Breast epithelium (tissue), 3 donors: ENCODE measurements around the gene BCL2A1.

ENCODE experiments used
- CTCF ChIP-seq, 3 donors: fragments of 450-650 bp; IDR thresholded peaks; one replicate each; pipeline ENCODE4 v1.5.1; 2016 to 2017; ENCODE audit warnings: antibody characterized with exemption in 3 of 3, mild to moderate bottlenecking in 3 of 3, moderate library complexity in 3 of 3
- POLR2A ChIP-seq: fragments of 450-650 bp; IDR thresholded peaks from one replicate; pipeline ENCODE4 v1.6.1; 2016; ENCODE audit warnings: antibody characterized with exemption, mild to moderate bottlenecking, moderate library complexity

GRCh38 chr15:79938143-79938542 is 32.9 kb downstream of the BCL2A1 start:
- TF ChIP-seq CTCF (IDR thresholded peaks at IDR 0.05) = no peak
- no peak for TF ChIP-seq POLR2A
